Right forelimb (tissue), 1 donor: ENCODE results near the gene CD7.

Experiments
- DNase-seq: peaks from one replicate; pipeline ENCODE4 v3.0.0-alpha.2; 2018

The CD7 gene

DNA sequence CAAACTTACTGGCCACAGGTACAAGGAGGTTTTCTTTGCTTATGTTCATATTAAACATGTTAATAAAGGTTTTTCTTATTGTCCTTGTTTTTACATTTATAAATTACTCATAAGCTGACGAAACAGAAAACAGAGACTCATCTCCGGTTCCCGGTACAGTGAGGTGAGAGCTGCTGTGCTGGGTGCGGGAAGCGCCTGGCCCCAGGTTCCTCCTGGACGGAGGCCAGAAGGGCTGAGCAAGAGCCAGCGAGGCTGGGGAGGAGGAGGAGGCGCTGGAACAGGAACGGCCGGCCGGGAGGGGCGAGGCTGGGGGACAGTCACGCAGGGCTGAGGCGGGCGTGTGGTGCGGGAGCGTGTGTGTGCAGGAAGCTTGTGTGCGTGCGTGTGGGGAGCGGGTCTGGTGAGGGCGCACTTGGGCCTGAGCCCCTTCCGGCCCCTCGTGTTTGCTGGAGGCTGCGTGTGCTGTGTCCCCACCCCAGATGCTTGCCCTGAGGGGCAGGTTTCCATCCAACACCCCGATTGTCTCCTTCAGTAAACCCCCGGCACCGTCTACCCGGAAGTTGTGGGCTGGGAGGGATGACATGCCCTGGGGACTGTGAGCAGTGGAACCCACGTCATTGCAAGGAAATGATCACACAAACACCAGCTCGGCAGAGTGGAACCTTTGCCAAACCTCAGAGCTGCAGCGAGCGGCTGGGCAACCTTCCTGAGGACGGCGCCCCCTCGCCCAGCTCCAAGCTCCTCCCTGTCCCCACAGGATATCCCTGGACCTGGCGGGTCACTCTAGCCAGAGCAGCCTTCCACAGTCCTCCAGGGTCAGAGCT is 19.5 kb downstream of the CD7 start:
- peak; percentile 84 for DNase-seq

DNA sequence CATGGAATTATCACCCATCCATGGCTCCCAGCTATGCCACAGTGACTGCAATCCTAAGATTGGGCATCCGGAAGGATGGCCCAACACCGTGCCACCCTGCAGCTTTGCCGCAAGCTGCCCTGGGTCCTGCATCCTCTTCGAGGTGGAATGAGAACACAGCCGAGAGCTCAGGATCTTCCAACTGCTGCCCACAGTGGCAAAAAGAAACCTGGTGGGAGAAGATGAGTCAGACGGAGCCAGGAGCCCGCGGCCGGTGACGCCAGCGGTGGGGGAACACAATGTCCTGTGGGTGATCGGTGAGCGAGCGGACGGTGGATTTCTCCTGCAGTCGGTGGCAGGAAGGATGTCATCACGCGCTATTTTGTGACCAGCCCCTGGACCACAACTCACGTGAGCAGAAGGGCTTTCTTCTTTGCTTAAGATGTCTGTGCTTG is 20.1 kb downstream of the CD7 start:
- no peak for DNase-seq

GRCh38 chr17:82296511-82297279 is 20.7 kb downstream of the CD7 start:
- DNase-seq = no peak

DNA sequence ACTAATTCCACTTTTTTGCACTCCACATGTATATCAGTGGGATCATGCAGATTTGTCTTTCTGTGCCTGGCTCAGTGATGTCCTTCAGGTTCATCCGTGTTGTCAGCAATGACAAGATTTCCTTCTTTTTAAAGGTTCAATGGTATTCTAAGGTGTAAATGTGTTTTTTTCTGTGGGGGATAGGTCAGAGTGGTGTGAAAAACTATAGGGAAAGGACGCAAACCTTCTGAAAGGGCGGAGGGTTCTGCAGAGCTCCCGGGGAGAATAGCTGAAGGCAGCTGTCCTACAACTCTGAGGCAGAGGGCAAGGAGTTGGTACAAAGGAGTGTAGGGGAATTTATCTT is 22.0 kb downstream of the CD7 start:
- DNase-seq = no peak

DNA sequence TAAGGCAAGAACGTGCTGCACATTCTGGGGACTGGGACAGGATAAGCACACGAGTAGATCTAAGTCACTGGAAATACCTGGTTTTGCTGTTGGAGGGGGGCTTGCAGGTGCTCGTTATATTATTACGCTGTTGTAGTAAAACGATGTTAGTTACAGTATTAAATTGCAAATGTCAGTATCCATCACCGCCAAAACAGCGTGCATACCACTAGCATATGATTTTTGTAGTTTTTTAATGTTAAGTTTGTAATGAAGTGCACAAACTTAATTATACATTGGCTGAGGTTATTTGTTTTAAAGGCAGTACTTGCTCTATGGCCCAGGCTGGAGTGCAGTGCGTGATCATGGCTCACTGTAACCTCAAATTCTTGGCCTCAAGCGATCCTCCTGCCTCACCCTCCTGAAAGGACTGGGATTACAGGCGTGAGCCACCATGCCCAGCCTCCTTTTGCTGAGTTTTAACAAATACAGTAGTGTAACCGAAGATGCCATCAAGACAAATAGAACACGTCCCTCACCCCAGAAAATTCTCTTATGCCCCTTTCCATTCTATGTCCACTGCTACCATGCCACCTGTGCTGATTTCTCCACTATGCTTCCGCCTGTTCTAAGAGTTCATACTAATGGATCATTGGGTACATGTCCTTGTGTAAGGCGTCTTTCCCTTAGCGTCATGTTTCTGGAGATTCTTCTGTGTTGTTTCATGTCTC is 23.2 kb downstream of the CD7 start:
- no peak for DNase-seq

GRCh38 chr17:82292251-82293154 is 24.9 kb downstream of the CD7 start:
- DNase-seq = peak; percentile 94

- DNase-seq = no peak
These were observed 25.7 kb downstream of the CD7 start for GRCh38 chr17:82291582-82292250.

DNA sequence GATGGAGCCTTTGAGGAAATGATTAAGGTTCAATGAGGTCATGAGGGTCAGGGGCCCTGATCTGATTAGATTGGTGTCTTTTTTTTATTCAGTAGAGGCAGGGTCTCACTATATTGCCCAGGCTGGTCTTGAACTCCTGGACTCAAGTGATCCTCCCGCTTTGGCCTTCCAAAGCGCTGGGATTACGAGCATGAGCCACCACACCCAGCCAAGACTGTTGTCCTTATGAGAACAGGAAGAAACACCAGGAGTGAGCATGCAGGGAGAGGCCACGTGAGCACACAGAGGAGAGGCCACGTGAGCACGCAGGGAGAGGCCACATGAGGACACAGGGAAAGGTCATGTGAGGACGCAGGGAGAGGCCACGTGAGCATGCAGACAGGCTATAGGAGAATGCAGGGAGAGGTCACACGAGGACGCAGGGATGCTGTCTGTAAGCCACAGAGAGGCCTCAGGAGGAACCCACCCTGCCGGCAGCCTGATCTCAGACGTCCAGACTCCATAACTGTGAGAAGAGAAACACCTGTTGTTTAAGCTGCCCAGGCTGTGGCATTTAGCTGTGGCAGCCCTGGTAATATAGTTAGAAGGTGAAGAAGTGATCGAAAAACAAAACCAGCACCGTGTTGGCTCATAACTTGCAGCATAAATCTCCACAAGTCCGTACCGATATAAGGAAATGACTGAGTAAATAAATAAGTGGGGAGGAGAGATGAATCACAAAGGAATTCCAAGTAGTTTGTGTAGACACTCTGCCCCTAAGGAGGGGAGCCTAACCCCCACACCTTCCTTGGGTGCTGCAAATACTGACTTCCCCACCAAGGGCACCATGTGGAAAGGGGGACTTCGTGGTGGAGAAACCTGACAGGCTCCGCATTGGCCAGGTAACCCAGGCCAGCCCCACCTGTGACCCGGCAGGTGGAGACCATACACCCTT is 29.3 kb downstream of the CD7 start:
- DNase-seq = no peak

- DNase-seq = no peak
These were observed 30.2 kb downstream of the CD7 start for GRCh38 chr17:82287013-82287867.

GRCh38 chr17:82285141-82285540 is 32.3 kb downstream of the CD7 start:
- no peak for DNase-seq

DNA sequence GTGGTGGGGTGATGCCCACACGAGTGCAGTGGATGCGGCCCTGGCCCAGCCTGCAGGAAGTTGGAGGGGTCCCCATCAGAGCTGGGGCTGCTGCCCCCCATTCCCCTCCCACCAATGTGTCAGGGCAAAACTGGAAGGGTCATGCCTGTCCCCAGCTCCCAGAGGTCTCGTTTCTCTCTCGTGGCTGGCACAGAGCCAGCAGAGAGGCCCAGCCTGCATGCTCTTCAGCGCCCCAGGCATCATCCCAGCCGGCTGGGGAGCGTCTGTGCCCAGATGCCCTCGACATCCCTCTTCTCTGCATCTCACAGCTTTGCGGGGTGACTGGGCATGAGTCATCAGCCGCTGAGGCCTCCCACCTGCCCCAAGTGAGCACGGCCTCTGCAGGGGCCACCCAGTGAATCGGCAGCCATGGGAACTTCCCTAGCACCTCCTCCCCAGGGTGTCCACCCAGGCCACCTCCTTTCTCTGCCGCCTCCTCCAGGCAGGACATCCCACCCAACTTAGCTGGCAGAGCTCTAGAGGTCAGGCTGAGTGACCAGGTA is 34.1 kb downstream of the CD7 start:
- no peak for DNase-seq

DNA sequence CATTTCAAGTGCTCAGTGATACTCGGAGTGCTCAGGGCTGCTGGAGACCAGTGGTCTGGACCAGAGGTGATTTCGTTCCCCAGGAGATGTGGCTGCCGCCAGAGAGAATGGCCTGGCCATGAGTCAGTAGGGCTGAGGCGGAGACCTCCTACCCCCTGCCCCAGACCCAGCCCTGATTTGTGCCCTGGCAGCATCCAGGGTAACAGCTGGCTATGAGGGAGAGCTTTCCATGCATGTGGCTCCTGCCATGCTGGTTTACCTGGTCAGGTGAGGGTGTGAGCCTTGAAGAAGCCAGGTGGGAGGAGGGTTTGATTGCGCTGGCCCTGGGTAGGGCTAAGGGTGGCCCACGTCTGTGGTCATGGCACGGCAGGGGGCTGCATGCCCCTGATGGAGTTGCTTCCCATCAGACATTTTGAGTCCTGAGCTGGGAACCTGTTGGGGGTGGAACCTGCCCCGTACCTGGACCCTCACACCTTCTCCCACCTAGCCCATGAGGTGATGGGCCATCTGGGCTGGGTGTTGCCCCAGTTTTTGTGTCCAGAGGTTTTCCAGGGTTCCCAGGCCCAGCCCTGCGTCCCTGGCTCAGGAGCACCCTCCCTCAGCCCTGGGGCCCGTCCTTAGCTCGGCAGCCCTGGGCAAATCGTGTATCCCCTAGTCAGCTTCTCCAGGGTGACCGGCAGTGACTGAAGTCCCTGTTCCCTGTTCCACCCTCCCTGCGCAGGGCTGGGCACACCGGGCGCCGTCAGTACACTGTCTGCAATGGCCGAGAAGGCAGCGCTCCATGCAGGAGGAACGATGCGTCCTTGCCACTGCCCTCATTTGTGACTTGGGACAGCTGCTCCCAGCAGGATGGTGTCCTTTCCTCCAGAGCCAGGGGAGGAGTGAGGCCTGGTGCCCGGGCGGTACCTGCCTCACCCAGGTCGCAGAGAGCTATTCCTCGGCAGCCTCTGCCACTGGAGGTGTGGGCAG is 34.9 kb downstream of the CD7 start:
- DNase-seq = no peak

GRCh38 chr17:82281502-82282238 is 35.7 kb downstream of the CD7 start:
- no peak for DNase-seq

- DNase-seq = no peak
These were observed 36.3 kb downstream of the CD7 start for GRCh38 chr17:82281076-82281475.

- no peak for DNase-seq
These were observed 36.9 kb downstream of the CD7 start for GRCh38 chr17:82280537-82280936.

GRCh38 chr17:82278786-82279391 is 38.5 kb downstream of the CD7 start:
- no peak for DNase-seq

- DNase-seq = no peak
These were observed 39.1 kb downstream of the CD7 start for GRCh38 chr17:82278308-82278707.
